GM19023 (cell line): Measurements from ENCODE around the gene MRNIP.
"Not testable (repeated sequence)": the region's sequence is repeated elsewhere in the genome, so short reads cannot be mapped to it uniquely, and the experiment has no call there.

Experiments
- ATAC-seq: cut with Tn5 transposase; IDR thresholded peaks from one replicate; pipeline ENCODE4 v1.9.1; 2021; ENCODE audit warnings: mild to moderate bottlenecking, moderate library complexity; ENCODE audit not compliant: unreplicated experiment

MRNIP gene

GRCh38 chr5:179840766-179841165 is 17.9 kb downstream of the MRNIP start:
- ATAC-seq = no peak

GRCh38 chr5:179840321-179840720 is 18.3 kb downstream of the MRNIP start:
- no peak for ATAC-seq

GRCh38 chr5:179839328-179840256 is 19.0 kb downstream of the MRNIP start:
- no peak for ATAC-seq

GRCh38 chr5:179837076-179838011 is 21.3 kb downstream of the MRNIP start:
- no peak for ATAC-seq

- no peak for ATAC-seq
Measured at GRCh38 chr5:179836225-179837019, 22.2 kb downstream of the MRNIP start.

GRCh38 chr5:179834871-179835270 is 23.7 kb downstream of the MRNIP start:
- not testable (repeated sequence) for ATAC-seq

GRCh38 chr5:179834120-179834519 is 24.5 kb downstream of the MRNIP start:
- no peak for ATAC-seq

- ATAC-seq = no peak
Measured at GRCh38 chr5:179833709-179834070, 24.9 kb downstream of the MRNIP start.

GRCh38 chr5:179833056-179833708 is 25.4 kb downstream of the MRNIP start:
- no peak for ATAC-seq

- ATAC-seq = no peak
Measured at GRCh38 chr5:179832039-179832745, 26.4 kb downstream of the MRNIP start.

GRCh38 chr5:179830818-179831468 is 27.7 kb downstream of the MRNIP start:
- ATAC-seq = no peak

GRCh38 chr5:179829732-179830435 is 28.7 kb downstream of the MRNIP start:
- ATAC-seq = no peak

GRCh38 chr5:179828756-179829421 is 29.7 kb downstream of the MRNIP start:
- no peak for ATAC-seq

GRCh38 chr5:179827680-179828079 is 30.9 kb downstream of the MRNIP start:
- ATAC-seq = no peak

- no peak for ATAC-seq
Measured at GRCh38 chr5:179825655-179826182, 32.9 kb downstream of the MRNIP start.

- ATAC-seq = no peak
Measured at GRCh38 chr5:179824745-179825112, 33.9 kb downstream of the MRNIP start.

GRCh38 chr5:179823937-179824744 is 34.5 kb downstream of the MRNIP start:
- no peak for ATAC-seq
